SU-DHL-6 (cell line): ENCODE data around the gene DNAJB14.

Experiments
- H2AFZ ChIP-seq: fragments of 200-600 bp; sonication (generic); 2 replicates; pipeline ENCODE4 v1.6.1; 2014; ENCODE audit warnings: low read depth, mild to moderate bottlenecking, moderate library complexity, mixed read lengths, antibody characterized with exemption, low read length; ENCODE audit not compliant: severe bottlenecking
- H3F3A ChIP-seq: fragments of 200-600 bp; shearing (Covaris generic); 2 replicates; pipeline ENCODE4 v1.6.0; 2016; ENCODE audit warnings: antibody characterized with exemption, mild to moderate bottlenecking; ENCODE audit not compliant: insufficient read depth
- H3K27ac ChIP-seq: fragments of 200-600 bp; sonication (generic); 2 replicates; pipeline ENCODE4 v1.5.1; 2016; ENCODE audit warnings: low read depth, mild to moderate bottlenecking, low read length, moderate library complexity, mixed read lengths
- H3K27me3 ChIP-seq: fragments of 200-600 bp; sonication (generic), shearing (Covaris generic); 2 replicates; pipeline ENCODE4 v1.6.0; 2014; ENCODE audit warnings: mild to moderate bottlenecking, low read length
- H3K36me3 ChIP-seq: fragments of 200-600 bp; sonication (generic); 2 replicates; pipeline ENCODE4 v1.6.1; 2014; ENCODE audit warnings: mild to moderate bottlenecking, low read length, mixed read lengths
- H3K4me2 ChIP-seq: fragments of 300-600, 200-600 bp; shearing (Covaris generic), sonication (generic); 2 replicates; pipeline ENCODE4 v1.6.0; 2014; ENCODE audit warnings: low read length, low read depth, mild to moderate bottlenecking; ENCODE audit not compliant: poor library complexity, severe bottlenecking
- H3K4me3 ChIP-seq: fragments of 200-600 bp; sonication (generic); 2 replicates; pipeline ENCODE4 v1.5.1; 2014; ENCODE audit warnings: antibody characterized with exemption, low read length, mild to moderate bottlenecking, mixed read lengths; ENCODE audit not compliant: insufficient read depth, poor library complexity, severe bottlenecking
- H3K79me2 ChIP-seq: fragments of 200-600 bp; sonication (generic); 2 replicates; pipeline ENCODE4 v1.6.1; 2014; ENCODE audit warnings: mild to moderate bottlenecking, low read length, moderate library complexity; ENCODE audit not compliant: insufficient read depth
- H3K9ac ChIP-seq: fragments of 200-600 bp; sonication (generic); 2 replicates; pipeline ENCODE4 v1.7.0; 2014; ENCODE audit warnings: mild to moderate bottlenecking, low read length
- H3K9me2 ChIP-seq: fragments of 200-600 bp; sonication (generic); replicated peaks from 2 replicates; pipeline ENCODE4 v1.6.1; 2014; ENCODE audit warnings: low read length; ENCODE audit not compliant: insufficient read depth
- H3K9me3 ChIP-seq: fragments of 200-600 bp; sonication (generic); 2 replicates; pipeline ENCODE4 v1.6.1; 2014; ENCODE audit warnings: low read length, mixed read lengths; ENCODE audit not compliant: insufficient read depth
- H4K20me1 ChIP-seq: fragments of 200-600 bp; sonication (generic); 2 replicates; pipeline ENCODE4 v1.6.1; 2014; ENCODE audit warnings: low read depth, mild to moderate bottlenecking, antibody characterized with exemption, low read length, moderate library complexity, mixed read lengths
- EZH2phosphoT487 ChIP-seq: fragments of 200-600 bp; sonication (generic), shearing (Covaris generic); conservative IDR thresholded peaks from 2 replicates; pipeline ENCODE4 v1.6.1; 2018; ENCODE audit warnings: mild to moderate bottlenecking, antibody characterized with exemption, low read length, moderate library complexity, mixed read lengths
- TF ChIP-seq, protein P1 (sequence below): fragments of 200-600 bp; sonication (generic); IDR thresholded peaks from one replicate; pipeline ENCODE4 v1.5.1; 2017; ENCODE audit warnings: antibody characterized with exemption, mild to moderate bottlenecking, low read length, moderate library complexity; ENCODE audit not compliant: insufficient read depth, poor library complexity, severe bottlenecking

Gene DNAJB14

GRCh38 chr4:99885687-99886086, 60.7 kb downstream of the DNAJB14 start:
- H3K27me3 ChIP-seq: no peaks in the 10 kb centered on the region
- H3K4me3 ChIP-seq: no peak overlapping the region
- no peaks in the 10 kb centered on the region for H3K9me2 ChIP-seq
- H3K79me2 ChIP-seq: 0 out of 2 replicates have a peak, but pooled peaks cover 6% of the 10 kb centered on the region
- H3K27ac ChIP-seq: no peak overlapping the region
- no peaks in the 10 kb centered on the region for H4K20me1 ChIP-seq
- H3K4me2 ChIP-seq: no peak overlapping the region
- 0 out of 2 replicates have a peak, but pooled peaks cover 6% of the 10 kb centered on the region for H3F3A ChIP-seq
- no peak overlapping the region for H2AFZ ChIP-seq
- no peaks in the 10 kb centered on the region; the same call in 1 of the 2 replicates for H3K36me3 ChIP-seq
- no peak overlapping the region for H3K9ac ChIP-seq
- H3K9me3 ChIP-seq: no peaks in the 10 kb centered on the region
- TF ChIP-seq, protein P1, sequence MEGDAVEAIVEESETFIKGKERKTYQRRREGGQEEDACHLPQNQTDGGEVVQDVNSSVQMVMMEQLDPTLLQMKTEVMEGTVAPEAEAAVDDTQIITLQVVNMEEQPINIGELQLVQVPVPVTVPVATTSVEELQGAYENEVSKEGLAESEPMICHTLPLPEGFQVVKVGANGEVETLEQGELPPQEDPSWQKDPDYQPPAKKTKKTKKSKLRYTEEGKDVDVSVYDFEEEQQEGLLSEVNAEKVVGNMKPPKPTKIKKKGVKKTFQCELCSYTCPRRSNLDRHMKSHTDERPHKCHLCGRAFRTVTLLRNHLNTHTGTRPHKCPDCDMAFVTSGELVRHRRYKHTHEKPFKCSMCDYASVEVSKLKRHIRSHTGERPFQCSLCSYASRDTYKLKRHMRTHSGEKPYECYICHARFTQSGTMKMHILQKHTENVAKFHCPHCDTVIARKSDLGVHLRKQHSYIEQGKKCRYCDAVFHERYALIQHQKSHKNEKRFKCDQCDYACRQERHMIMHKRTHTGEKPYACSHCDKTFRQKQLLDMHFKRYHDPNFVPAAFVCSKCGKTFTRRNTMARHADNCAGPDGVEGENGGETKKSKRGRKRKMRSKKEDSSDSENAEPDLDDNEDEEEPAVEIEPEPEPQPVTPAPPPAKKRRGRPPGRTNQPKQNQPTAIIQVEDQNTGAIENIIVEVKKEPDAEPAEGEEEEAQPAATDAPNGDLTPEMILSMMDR: no peak
- TF ChIP-seq EZH2phosphoT487: no peak

DNA sequence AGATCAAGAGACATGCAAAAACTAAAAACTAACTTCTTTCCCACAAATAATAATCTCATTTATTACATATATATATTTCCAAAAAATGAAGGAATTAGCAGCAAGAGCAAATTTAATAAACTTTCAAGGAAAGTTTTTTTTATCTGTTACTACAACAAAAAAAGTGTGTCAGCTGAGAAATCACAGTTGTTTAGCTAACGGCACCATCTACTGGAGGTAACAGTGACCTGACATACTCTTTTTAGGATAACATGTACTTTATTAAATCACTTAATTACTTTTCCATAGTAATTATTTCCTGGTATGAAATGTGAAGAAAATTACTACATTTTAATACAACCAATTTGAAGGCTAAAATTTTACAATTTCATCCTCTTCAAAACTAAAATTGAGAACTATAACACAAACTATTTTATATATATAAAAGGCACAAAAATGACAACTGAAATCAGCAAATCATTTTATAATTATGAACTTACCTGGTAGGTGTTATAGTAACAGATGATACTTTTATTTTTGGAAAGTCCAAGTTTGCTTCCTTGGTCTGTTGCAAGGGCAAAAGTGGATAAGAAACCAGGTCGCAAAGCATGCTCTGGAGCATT, 61.3 kb downstream of the DNAJB14 start:
- Histone ChIP-seq H3K27ac (no peak overlapping the region), H3K9ac (no peak overlapping the region), H2AFZ (no peak overlapping the region), H4K20me1 (no peaks in the 10 kb centered on the region), H3K9me2 (no peaks in the 10 kb centered on the region), H3K27me3 (no peaks in the 10 kb centered on the region), H3K36me3 (no peaks in the 10 kb centered on the region; the same call in 1 of the 2 replicates), H3K4me2 (no peak overlapping the region), H3K79me2 (0 out of 2 replicates have a peak, but pooled peaks cover 6% of the 10 kb centered on the region), H3F3A (0 out of 2 replicates have a peak, but pooled peaks cover 6% of the 10 kb centered on the region), H3K9me3 (no peaks in the 10 kb centered on the region), H3K4me3 (no peak overlapping the region)
- TF ChIP-seq EZH2phosphoT487: no peak
- TF ChIP-seq, protein P1: no peak

DNA sequence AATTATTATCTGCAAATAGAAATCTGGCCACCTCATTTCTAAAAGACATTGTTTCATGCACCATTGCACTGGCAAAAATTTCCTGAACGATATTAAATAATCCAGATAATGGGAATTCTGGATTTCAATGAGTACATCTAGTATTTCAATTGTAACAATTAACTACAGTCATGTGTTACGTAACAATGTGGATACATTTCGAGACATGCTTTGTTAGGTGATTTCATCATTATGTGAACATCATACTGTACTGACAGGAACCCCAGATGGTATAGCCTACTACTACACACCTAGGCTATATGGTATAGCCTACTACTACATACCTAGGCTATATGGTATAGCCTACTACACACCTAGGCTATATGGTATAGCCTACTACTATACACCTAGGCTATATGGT, 67.0 kb downstream of the DNAJB14 start:
- H3K9me2 ChIP-seq: no peaks in the 10 kb centered on the region
- H3K4me2 ChIP-seq: no peak overlapping the region
- TF ChIP-seq EZH2phosphoT487: no peak
- TF ChIP-seq, protein P1: no peak
- H4K20me1 ChIP-seq: no peaks in the 10 kb centered on the region
- H3K36me3 ChIP-seq: no peaks in the 10 kb centered on the region; the same call in 1 of the 2 replicates
- no peak overlapping the region for H3K9ac ChIP-seq
- H3K79me2 ChIP-seq: no peaks in the 10 kb centered on the region
- H2AFZ ChIP-seq: no peak overlapping the region
- H3K27me3 ChIP-seq: no peaks in the 10 kb centered on the region
- H3K9me3 ChIP-seq: no peaks in the 10 kb centered on the region
- H3K27ac ChIP-seq: no peak overlapping the region
- no peak overlapping the region for H3K4me3 ChIP-seq
- no peaks in the 10 kb centered on the region for H3F3A ChIP-seq
